GM12878 (cell line): ENCODE data around the gene TTC8.
"Not testable (repeated sequence)": the region's sequence is repeated elsewhere in the genome, so short reads cannot be mapped to it uniquely, and the experiment has no call there.

Source experiments
- BHLHE40 ChIP-seq, 2 experiments: fragments of 450-650 bp in 1 of 2; IDR thresholded peaks; 2 replicates each; pipeline ENCODE4 v1.6.1; 2011 to 2017; ENCODE audit warnings: low read depth in 2 of 2, borderline replicate concordance in 1 of 2, improper control_type of control experiment in 1 of 2, low read length in 1 of 2, mild to moderate bottlenecking in 1 of 2
- HCFC1 ChIP-seq: fragments of 150-350 bp; IDR thresholded peaks from 2 replicates; pipeline ENCODE4 v1.6.1; 2014; ENCODE audit warnings: low read length
- MXI1 ChIP-seq: fragments of 150-350 bp; IDR thresholded peaks from 2 replicates; pipeline ENCODE4 v1.6.1; 2011; ENCODE audit warnings: low read depth, mild to moderate bottlenecking, inconsistent platforms, low read length, improper control_type of control experiment
- NBN ChIP-seq: fragments of 450-650 bp; IDR thresholded peaks from 2 replicates; pipeline ENCODE4 v1.6.1; 2016
- POLR2A ChIP-seq: IDR thresholded peaks from 2 replicates; pipeline ENCODE4 v1.6.1; 2011; ENCODE audit warnings: low read depth, mild to moderate bottlenecking, low read length
- SMC3 ChIP-seq: IDR thresholded peaks from 2 replicates; pipeline ENCODE4 v1.6.1; 2011; ENCODE audit warnings: low read length, improper control_type of control experiment, borderline replicate concordance
- SUZ12 ChIP-seq: fragments of 200-600 bp; sonication (generic); IDR thresholded peaks from one replicate; pipeline ENCODE4 v1.6.1; 2018; ENCODE audit warnings: antibody characterized with exemption, mild to moderate bottlenecking; ENCODE audit not compliant: unreplicated experiment
- TF ChIP-seq, protein P1 (sequence below): IDR thresholded peaks from 2 replicates; pipeline ENCODE4 v1.6.1; 2011; ENCODE audit warnings: borderline replicate concordance, low read depth, mild to moderate bottlenecking, moderate library complexity, mixed read lengths, low read length; ENCODE audit not compliant: insufficient read depth; ENCODE audit errors: extremely low read length
- TF ChIP-seq, protein P2 (sequence below), 3 experiments: IDR thresholded peaks in 2 of 3; conservative IDR thresholded peaks in 1 of 3; 2 replicates each; pipeline ENCODE4 v1.5.1; 2011; ENCODE audit warnings: low read depth in 3 of 3, low read length in 3 of 3, mild to moderate bottlenecking in 3 of 3, control low read depth in 2 of 3, moderate library complexity in 2 of 3, inconsistent platforms in 1 of 3, mixed read lengths in 1 of 3; ENCODE audit not compliant: control insufficient read depth in 2 of 3, insufficient read depth in 1 of 3; ENCODE audit errors: extremely low read depth in 1 of 3
- TF ChIP-seq, protein P3 (sequence below): IDR thresholded peaks from 2 replicates; pipeline ENCODE4 v1.6.1; 2012; ENCODE audit warnings: improper control_type of control experiment, low read depth, low read length; ENCODE audit not compliant: insufficient replicate concordance
- TF ChIP-seq, protein P4 (sequence below): IDR thresholded peaks from 2 replicates; pipeline ENCODE4 v1.6.1; 2012; ENCODE audit warnings: mild to moderate bottlenecking, low read depth, low read length

DNA sequence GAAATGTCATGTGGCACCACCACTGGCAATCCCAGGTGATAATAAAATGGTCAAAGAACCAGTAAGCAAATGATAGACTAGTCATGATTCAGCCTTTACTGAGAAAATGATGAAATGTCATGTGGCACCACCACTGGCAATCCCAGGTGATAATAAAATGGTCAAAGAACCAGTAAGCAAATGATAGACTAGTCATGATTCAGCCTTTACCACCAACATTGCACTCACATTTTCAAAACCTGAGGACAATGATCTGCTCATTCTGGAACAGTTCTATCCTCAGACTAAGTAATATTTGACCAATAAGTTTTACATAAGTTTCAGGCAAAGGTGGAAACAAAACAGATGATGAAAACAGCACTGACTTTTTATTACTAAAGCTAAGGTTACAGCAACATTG is 34.9 kb upstream of the TTC8 start:
- not testable (repeated sequence) for TF ChIP-seq HCFC1; POLR2A; NBN; BHLHE40 (IDR thresholded peaks at IDR 0.05; ENCODE audit: borderline replicate concordance in 1 of 2, low read depth in 2 of 2, low read length in 1 of 2); SUZ12; SMC3; MXI1
- TF ChIP-seq, protein P1, sequence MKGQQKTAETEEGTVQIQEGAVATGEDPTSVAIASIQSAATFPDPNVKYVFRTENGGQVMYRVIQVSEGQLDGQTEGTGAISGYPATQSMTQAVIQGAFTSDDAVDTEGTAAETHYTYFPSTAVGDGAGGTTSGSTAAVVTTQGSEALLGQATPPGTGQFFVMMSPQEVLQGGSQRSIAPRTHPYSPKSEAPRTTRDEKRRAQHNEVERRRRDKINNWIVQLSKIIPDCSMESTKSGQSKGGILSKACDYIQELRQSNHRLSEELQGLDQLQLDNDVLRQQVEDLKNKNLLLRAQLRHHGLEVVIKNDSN, result not testable (repeated sequence)
- TF ChIP-seq, protein P2, sequence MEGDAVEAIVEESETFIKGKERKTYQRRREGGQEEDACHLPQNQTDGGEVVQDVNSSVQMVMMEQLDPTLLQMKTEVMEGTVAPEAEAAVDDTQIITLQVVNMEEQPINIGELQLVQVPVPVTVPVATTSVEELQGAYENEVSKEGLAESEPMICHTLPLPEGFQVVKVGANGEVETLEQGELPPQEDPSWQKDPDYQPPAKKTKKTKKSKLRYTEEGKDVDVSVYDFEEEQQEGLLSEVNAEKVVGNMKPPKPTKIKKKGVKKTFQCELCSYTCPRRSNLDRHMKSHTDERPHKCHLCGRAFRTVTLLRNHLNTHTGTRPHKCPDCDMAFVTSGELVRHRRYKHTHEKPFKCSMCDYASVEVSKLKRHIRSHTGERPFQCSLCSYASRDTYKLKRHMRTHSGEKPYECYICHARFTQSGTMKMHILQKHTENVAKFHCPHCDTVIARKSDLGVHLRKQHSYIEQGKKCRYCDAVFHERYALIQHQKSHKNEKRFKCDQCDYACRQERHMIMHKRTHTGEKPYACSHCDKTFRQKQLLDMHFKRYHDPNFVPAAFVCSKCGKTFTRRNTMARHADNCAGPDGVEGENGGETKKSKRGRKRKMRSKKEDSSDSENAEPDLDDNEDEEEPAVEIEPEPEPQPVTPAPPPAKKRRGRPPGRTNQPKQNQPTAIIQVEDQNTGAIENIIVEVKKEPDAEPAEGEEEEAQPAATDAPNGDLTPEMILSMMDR (IDR thresholded peaks at IDR 0.05 in 2 of 3, conservative IDR thresholded peaks at IDR 0.05 in 1 of 3; ENCODE audit: control insufficient read depth in 2 of 3, extremely low read depth in 1 of 3, insufficient read depth in 1 of 3, low read depth in 3 of 3, low read length in 3 of 3), result not testable (repeated sequence)
- TF ChIP-seq, protein P3, sequence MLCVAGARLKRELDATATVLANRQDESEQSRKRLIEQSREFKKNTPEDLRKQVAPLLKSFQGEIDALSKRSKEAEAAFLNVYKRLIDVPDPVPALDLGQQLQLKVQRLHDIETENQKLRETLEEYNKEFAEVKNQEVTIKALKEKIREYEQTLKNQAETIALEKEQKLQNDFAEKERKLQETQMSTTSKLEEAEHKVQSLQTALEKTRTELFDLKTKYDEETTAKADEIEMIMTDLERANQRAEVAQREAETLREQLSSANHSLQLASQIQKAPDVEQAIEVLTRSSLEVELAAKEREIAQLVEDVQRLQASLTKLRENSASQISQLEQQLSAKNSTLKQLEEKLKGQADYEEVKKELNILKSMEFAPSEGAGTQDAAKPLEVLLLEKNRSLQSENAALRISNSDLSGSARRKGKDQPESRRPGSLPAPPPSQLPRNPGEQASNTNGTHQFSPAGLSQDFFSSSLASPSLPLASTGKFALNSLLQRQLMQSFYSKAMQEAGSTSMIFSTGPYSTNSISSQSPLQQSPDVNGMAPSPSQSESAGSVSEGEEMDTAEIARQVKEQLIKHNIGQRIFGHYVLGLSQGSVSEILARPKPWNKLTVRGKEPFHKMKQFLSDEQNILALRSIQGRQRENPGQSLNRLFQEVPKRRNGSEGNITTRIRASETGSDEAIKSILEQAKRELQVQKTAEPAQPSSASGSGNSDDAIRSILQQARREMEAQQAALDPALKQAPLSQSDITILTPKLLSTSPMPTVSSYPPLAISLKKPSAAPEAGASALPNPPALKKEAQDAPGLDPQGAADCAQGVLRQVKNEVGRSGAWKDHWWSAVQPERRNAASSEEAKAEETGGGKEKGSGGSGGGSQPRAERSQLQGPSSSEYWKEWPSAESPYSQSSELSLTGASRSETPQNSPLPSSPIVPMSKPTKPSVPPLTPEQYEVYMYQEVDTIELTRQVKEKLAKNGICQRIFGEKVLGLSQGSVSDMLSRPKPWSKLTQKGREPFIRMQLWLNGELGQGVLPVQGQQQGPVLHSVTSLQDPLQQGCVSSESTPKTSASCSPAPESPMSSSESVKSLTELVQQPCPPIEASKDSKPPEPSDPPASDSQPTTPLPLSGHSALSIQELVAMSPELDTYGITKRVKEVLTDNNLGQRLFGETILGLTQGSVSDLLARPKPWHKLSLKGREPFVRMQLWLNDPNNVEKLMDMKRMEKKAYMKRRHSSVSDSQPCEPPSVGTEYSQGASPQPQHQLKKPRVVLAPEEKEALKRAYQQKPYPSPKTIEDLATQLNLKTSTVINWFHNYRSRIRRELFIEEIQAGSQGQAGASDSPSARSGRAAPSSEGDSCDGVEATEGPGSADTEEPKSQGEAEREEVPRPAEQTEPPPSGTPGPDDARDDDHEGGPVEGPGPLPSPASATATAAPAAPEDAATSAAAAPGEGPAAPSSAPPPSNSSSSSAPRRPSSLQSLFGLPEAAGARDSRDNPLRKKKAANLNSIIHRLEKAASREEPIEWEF, result not testable (repeated sequence)
- TF ChIP-seq, protein P4, sequence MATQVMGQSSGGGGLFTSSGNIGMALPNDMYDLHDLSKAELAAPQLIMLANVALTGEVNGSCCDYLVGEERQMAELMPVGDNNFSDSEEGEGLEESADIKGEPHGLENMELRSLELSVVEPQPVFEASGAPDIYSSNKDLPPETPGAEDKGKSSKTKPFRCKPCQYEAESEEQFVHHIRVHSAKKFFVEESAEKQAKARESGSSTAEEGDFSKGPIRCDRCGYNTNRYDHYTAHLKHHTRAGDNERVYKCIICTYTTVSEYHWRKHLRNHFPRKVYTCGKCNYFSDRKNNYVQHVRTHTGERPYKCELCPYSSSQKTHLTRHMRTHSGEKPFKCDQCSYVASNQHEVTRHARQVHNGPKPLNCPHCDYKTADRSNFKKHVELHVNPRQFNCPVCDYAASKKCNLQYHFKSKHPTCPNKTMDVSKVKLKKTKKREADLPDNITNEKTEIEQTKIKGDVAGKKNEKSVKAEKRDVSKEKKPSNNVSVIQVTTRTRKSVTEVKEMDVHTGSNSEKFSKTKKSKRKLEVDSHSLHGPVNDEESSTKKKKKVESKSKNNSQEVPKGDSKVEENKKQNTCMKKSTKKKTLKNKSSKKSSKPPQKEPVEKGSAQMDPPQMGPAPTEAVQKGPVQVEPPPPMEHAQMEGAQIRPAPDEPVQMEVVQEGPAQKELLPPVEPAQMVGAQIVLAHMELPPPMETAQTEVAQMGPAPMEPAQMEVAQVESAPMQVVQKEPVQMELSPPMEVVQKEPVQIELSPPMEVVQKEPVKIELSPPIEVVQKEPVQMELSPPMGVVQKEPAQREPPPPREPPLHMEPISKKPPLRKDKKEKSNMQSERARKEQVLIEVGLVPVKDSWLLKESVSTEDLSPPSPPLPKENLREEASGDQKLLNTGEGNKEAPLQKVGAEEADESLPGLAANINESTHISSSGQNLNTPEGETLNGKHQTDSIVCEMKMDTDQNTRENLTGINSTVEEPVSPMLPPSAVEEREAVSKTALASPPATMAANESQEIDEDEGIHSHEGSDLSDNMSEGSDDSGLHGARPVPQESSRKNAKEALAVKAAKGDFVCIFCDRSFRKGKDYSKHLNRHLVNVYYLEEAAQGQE, result not testable (repeated sequence)
